Stimulated activated memory B cell treated with anti-CD40 and anti-IgM and Interleukin-4, amounts not matched to agents 10 μg/mL and 1 μg/mL and 100 μg/mL, for 72 hours (primary cell): Measurements from ENCODE around the gene PLCD3.

Experiments used
- ATAC-seq: fragments of 150-1000 bp; cut with Tn5 transposase; 2 replicates; pipeline ENCODE4 v1.10.0; 2021
- H3K27ac Mint-ChIP-seq: one replicate; pipeline ENCODE4 v1.8.0; 2022; ENCODE audit warnings: mild to moderate bottlenecking, mixed read lengths
- H3K27me3 Mint-ChIP-seq: one replicate; pipeline ENCODE4 v1.8.0; 2022; ENCODE audit warnings: mixed read lengths
- H3K36me3 Mint-ChIP-seq: one replicate; pipeline ENCODE4 v1.8.0; 2022; ENCODE audit warnings: mixed read lengths
- H3K4me1 Mint-ChIP-seq: one replicate; pipeline ENCODE4 v1.8.0; 2022; ENCODE audit warnings: mixed read lengths
- H3K4me3 Mint-ChIP-seq: one replicate; pipeline ENCODE4 v1.8.0; 2022; ENCODE audit warnings: mild to moderate bottlenecking, moderate library complexity, mixed read lengths
- H3K9me3 Mint-ChIP-seq: one replicate; pipeline ENCODE4 v1.8.0; 2022; ENCODE audit warnings: mixed read lengths

Gene PLCD3, protein sequence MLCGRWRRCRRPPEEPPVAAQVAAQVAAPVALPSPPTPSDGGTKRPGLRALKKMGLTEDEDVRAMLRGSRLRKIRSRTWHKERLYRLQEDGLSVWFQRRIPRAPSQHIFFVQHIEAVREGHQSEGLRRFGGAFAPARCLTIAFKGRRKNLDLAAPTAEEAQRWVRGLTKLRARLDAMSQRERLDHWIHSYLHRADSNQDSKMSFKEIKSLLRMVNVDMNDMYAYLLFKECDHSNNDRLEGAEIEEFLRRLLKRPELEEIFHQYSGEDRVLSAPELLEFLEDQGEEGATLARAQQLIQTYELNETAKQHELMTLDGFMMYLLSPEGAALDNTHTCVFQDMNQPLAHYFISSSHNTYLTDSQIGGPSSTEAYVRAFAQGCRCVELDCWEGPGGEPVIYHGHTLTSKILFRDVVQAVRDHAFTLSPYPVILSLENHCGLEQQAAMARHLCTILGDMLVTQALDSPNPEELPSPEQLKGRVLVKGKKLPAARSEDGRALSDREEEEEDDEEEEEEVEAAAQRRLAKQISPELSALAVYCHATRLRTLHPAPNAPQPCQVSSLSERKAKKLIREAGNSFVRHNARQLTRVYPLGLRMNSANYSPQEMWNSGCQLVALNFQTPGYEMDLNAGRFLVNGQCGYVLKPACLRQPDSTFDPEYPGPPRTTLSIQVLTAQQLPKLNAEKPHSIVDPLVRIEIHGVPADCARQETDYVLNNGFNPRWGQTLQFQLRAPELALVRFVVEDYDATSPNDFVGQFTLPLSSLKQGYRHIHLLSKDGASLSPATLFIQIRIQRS

DNA sequence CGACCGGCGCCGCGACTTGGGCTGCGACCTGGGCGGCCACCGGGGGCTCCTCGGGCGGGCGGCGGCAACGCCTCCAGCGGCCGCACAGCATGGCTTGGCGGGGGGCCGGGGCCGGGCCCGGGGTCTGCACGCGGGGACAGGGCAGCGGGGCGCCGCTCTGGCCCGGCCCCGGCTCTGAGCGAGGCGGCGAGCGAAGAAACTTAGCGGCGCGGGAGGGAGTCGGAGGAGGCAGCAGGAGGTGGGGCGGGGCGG is at the start of gene PLCD3:
PLCD3 (minus strand) TSS at position 196 of the 252 bp plus-strand sequence; CDS start at position 91, 105 bp downstream.
- H3K27me3 Mint-ChIP-seq: peaks cover 15% of the 10 kb centered on the region
- ATAC-seq: no peak
- peak within 1 kb of the TSS; percentile 75 for H3K27ac Mint-ChIP-seq
- peak within 1 kb of the TSS; percentile 88 for H3K4me3 Mint-ChIP-seq
- no peaks in the 10 kb centered on the region for H3K36me3 Mint-ChIP-seq
- peaks cover 13% of the 10 kb centered on the region for H3K4me1 Mint-ChIP-seq
- H3K9me3 Mint-ChIP-seq: no peaks in the 10 kb centered on the region

DNA sequence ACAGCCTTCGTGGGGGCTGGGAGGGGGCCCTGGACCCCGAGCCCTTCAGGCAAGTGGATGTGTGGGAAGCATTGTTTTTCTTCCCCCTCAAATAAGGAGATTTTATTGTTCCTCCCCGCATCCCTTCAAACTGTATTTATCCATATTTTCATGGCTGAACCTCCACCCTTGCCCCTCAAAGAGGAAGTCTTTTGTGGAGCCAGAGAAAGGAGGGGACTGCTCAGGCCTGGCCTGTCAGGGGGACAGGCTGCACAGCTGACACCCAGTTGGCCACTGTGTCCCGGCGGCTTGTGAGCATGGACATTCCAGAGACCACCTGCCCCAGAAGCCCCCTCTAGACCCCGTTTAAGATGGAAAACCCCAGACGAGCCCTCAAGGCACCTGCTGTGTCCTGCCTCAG is 45.2 kb upstream of the PLCD3 start:
- no peaks in the 10 kb centered on the region for H3K36me3 Mint-ChIP-seq
- H3K4me3 Mint-ChIP-seq: no peak overlapping the region
- no peaks in the 10 kb centered on the region for H3K27me3 Mint-ChIP-seq
- H3K4me1 Mint-ChIP-seq: peaks cover 18% of the 10 kb centered on the region
- no peaks in the 10 kb centered on the region for H3K9me3 Mint-ChIP-seq
- no peak overlapping the region for H3K27ac Mint-ChIP-seq
- no peak for ATAC-seq

DNA sequence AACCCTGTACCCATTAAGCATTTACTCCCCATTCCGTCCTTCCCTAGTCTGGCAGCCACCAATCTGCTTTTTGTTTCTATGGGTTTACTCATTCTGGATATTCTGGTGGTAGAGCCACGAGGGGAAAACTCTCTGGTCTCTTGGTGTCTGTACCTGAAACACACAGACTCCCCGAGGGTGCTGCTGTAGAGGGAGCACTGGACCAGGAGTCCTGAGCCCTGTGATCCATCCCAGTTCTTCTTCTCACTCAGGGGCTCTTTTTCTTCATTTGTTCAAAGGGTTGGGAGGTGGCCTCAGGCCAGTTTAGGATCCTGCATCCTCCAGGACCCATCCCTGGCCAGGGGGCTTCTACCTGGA is 43.4 kb upstream of the PLCD3 start:
- no peak for ATAC-seq
- Mint-ChIP-seq H3K9me3 (no peaks in the 10 kb centered on the region), H3K4me1 (peaks cover 18% of the 10 kb centered on the region), H3K27me3 (no peaks in the 10 kb centered on the region), H3K36me3 (no peaks in the 10 kb centered on the region), H3K4me3 (no peak overlapping the region), H3K27ac (no peak overlapping the region)

DNA sequence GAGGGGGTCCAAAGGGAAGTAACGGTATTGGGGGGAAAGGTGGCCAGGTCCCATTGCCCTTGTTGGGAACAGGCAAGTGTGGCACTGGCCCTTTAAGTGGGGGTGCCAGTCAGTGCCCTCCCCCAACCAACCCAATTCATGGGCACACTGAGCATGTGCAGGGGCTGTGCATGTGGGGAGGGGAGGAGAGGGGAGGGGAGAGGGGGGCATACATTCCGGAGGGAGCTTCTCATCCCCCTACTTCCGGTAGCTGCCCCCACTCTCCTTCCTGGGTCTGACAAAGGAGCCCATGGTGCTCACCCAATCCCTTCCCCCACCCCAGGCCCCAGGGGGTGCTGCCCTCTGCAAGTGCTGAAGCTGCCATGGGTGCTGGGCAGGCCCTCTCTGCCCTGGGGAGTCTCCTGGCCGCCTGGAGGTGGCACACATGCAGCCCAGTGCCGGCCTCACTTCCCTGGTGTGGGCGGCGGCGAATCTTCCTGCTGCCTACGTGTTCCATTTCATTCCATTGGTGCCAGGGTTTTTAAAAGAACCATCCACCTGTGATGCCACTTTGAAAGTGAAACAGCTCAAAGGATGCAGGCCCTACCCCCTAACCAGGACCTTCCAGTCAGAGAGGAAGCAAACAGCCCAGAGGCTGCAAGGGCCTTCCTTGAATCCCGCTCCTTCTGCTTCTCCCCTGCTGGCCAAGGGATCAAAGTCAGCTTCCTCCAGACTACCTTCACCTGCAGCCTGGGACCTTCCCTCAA is 40.4 kb upstream of the PLCD3 start:
- Mint-ChIP-seq H3K36me3 (peaks cover 11% of the 10 kb centered on the region), H3K27ac (peak overlapping the region; percentile 87), H3K4me3 (peak overlapping the region; percentile 76), H3K4me1 (peaks cover 18% of the 10 kb centered on the region), H3K9me3 (no peaks in the 10 kb centered on the region), H3K27me3 (no peaks in the 10 kb centered on the region)
- ATAC-seq: peak; percentile 80

- H3K27ac Mint-ChIP-seq: peak overlapping the region; percentile 87
- H3K36me3 Mint-ChIP-seq: peaks cover 11% of the 10 kb centered on the region
- no peaks in the 10 kb centered on the region for H3K27me3 Mint-ChIP-seq
- ATAC-seq: no peak
- H3K4me3 Mint-ChIP-seq: peak overlapping the region; percentile 76
- peaks cover 18% of the 10 kb centered on the region for H3K4me1 Mint-ChIP-seq
- no peaks in the 10 kb centered on the region for H3K9me3 Mint-ChIP-seq
These were observed 39.9 kb upstream of the PLCD3 start for GRCh38 chr17:45172232-45172540.

- Mint-ChIP-seq H3K27ac (peak overlapping the region; percentile 87), H3K4me1 (peaks cover 18% of the 10 kb centered on the region), H3K9me3 (no peaks in the 10 kb centered on the region), H3K36me3 (peaks cover 11% of the 10 kb centered on the region), H3K27me3 (no peaks in the 10 kb centered on the region), H3K4me3 (no peak overlapping the region)
- ATAC-seq: no peak
These were observed 39.3 kb upstream of the PLCD3 start for GRCh38 chr17:45171338-45172231.

DNA sequence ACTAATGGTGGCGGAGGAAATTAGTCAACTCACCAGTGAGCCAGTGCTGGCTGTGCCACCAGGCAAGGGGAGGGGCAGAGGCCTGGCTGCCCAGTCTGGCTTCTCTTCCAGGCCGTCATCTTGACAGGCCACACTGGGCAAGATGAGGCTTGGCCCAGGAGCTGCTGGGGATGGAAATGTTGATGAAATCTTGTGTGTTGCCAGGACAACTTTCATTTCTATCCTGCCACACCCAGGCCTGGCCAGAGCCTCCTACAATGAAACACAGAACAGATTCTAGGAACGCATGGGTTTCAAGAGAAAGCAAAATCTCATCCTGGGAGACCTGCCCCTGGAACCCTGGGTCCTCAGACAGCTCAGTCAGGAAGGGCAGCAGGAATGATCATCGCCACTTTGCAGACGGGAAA is 38.6 kb upstream of the PLCD3 start:
- Mint-ChIP-seq H3K4me3 (no peak overlapping the region), H3K4me1 (peaks cover 18% of the 10 kb centered on the region), H3K36me3 (peaks cover 11% of the 10 kb centered on the region), H3K9me3 (no peaks in the 10 kb centered on the region), H3K27ac (peak overlapping the region; percentile 87), H3K27me3 (no peaks in the 10 kb centered on the region)
- ATAC-seq: no peak

DNA sequence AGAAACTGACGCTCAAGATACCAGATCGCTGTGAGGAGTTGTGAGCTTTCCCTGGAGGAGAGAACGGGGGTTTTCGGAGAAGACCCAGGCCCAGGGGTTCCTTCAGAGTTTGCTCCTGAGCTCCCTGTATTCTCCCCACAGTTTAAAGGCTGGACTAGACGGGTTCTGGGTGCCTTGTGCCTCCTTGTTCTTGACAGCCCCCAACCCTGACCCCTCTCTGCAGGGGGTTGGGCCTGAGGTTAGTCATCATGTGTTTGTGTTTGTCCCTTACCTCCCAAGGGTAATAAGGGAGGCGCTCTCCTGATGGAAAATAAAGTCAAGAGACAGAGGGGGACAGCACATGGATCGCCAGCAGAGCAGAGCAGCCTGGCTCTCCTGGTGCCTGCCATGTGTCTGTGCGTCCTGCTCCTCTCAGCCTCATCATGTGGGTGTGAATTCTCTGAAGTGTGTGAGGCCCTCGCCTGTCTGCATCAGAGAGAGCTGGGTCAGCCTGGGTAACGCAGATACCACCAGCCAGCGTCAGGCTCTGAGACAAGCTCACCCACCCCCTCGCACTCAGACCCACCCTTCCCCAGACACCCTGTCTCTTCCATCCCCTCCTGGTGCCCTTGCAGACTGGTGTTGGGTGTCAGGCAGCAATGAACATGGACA is 38.1 kb upstream of the PLCD3 start:
- no peak for ATAC-seq
- H3K4me1 Mint-ChIP-seq: peaks cover 18% of the 10 kb centered on the region
- H3K27me3 Mint-ChIP-seq: no peaks in the 10 kb centered on the region
- peak overlapping the region; percentile 87 for H3K27ac Mint-ChIP-seq
- no peak overlapping the region for H3K4me3 Mint-ChIP-seq
- H3K36me3 Mint-ChIP-seq: peaks cover 12% of the 10 kb centered on the region
- no peaks in the 10 kb centered on the region for H3K9me3 Mint-ChIP-seq

DNA sequence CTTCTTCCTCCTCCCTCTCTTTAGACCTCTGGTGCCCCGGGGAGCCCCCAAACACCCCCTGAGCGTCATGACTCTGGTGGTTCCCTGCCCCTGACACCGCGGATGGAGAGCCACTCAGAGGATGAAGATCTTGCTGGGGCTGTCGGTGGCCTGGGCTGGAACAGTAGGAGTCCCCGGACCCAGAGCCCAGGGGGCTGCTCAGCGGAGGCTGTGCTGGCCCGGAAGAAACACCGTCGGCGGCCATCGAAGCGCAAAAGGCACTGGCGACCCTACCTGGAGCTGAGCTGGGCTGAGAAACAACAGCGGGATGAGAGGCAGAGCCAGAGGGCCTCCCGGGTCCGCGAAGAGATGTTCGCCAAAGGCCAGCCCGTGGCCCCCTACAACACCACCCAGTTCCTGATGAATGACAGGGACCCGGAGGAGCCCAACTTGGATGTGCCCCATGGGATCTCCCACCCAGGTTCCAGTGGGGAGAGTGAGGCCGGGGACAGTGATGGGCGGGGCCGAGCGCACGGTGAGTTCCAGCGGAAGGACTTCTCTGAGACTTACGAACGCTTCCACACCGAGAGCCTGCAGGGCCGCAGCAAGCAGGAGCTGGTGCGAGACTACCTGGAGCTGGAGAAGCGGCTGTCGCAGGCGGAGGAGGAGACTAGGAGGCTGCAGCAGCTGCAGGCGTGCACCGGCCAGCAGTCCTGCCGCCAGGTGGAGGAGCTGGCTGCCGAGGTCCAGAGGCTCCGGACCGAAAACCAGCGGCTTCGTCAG is 36.9 kb upstream of the PLCD3 start:
- Mint-ChIP-seq H3K27ac (no peak overlapping the region), H3K9me3 (no peaks in the 10 kb centered on the region), H3K4me1 (peaks cover 18% of the 10 kb centered on the region)

GRCh38 chr17:45164734-45165269 is 32.5 kb upstream of the PLCD3 start:
- Mint-ChIP-seq H3K4me3 (no peak overlapping the region), H3K27me3 (no peaks in the 10 kb centered on the region), H3K36me3 (peaks cover 21% of the 10 kb centered on the region), H3K27ac (no peak overlapping the region), H3K9me3 (no peaks in the 10 kb centered on the region), H3K4me1 (peaks cover 13% of the 10 kb centered on the region)
- no peak for ATAC-seq

More for the DNA sequence above, 36.9 kb upstream of the PLCD3 start:
- Mint-ChIP-seq H3K27me3 (no peaks in the 10 kb centered on the region), H3K4me3 (no peak overlapping the region), H3K36me3 (peaks cover 16% of the 10 kb centered on the region)
- ATAC-seq: no peak

GRCh38 chr17:45162025-45162687 is 29.8 kb upstream of the PLCD3 start:
- peaks cover 10% of the 10 kb centered on the region for H3K36me3 Mint-ChIP-seq
- no peak for ATAC-seq
- H3K9me3 Mint-ChIP-seq: no peaks in the 10 kb centered on the region
- peak overlapping the region; percentile 99 for H3K4me3 Mint-ChIP-seq
- peak overlapping the region; percentile 97 for H3K27ac Mint-ChIP-seq
- no peaks in the 10 kb centered on the region for H3K27me3 Mint-ChIP-seq
- peaks cover 34% of the 10 kb centered on the region for H3K4me1 Mint-ChIP-seq

DNA sequence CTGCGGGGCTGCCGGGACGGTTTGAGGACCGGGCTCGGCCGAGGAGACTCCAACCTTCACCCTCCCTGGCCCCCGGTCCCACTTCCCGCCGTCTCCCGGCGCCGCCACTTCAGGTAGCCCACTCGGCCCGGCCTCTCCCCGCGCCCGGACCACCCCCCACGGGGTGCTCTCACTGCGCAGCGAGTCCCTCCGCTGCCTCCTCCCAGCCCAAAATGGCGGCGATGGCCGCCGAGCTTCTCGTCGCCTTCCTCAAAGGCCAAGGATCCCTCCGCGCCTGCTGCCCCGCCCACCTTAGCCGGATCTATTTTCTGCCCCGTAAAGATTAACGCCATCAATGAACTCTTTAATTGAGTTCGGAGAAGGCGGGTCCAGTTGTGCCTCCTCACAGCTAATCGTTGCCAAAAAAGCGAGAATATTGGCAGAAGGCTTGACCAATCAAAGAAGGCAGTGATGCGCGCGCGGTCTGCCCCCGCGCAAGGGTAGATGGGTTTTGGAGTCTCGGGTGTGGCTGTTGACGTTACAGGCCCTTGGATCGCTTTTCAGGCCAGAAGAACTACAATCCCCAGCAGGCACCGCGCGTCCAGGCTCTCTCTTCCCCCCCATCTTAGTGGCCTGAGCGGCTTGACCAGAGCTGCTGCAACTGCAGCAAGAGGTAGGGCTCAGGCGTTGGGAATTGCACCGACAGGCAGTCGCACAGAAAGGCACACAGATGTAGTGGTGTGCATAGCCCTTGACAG is 29.1 kb upstream of the PLCD3 start, which contains the start of gene HEXIM2:
HEXIM2 (plus strand) TSS at position 588 of the 737 bp plus-strand sequence. CDS start 919 bp downstream, outside the sequence.
- H3K4me3 Mint-ChIP-seq: peak within 1 kb of the TSS; percentile 99

More for the DNA sequence above, 29.1 kb upstream of the PLCD3 start, which contains the start of gene HEXIM2:
- peak within 1 kb of the TSS; percentile 97 for H3K27ac Mint-ChIP-seq
- peak; percentile 98 for ATAC-seq
- H3K9me3 Mint-ChIP-seq: no peaks in the 10 kb centered on the region
- H3K36me3 Mint-ChIP-seq: peaks cover 10% of the 10 kb centered on the region
- peaks cover 34% of the 10 kb centered on the region for H3K4me1 Mint-ChIP-seq
- no peaks in the 10 kb centered on the region for H3K27me3 Mint-ChIP-seq
